Measurements from ENCODE around the gene MTRF1.

MTRF1 gene

DNA sequence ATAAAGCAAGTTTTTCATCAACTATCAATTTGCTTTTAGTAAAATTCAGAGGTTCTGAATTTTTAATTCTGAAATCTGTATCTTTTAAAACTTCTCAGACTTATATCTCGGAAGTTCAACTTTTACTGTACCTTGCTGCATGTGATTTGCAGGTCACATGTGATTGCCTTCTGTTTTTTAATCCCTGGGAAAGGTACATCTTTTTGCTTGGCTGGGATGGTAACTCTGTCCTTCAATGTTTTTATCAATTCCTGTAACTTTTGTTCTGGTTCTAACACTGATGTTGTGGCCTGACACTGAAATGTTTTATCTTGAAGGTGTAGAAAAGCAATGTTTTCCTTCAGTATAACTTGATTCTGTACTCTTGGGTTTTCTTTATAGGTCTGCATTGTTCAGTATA is 31.5 kb upstream of the MTRF1 start:
- no peak overlapping the region for H2AFZ ChIP-seq (ENCODE audit: low read length)
- H3K9ac ChIP-seq (ENCODE audit: low read depth, low read length, poor library complexity, severe bottlenecking), result no peak overlapping the region
- H4K20me1 ChIP-seq (ENCODE audit: insufficient read depth, low read length, poor library complexity, severe bottlenecking), result no peaks in the 10 kb centered on the region
- H3F3A ChIP-seq (ENCODE audit: low read depth), result no peaks in the 10 kb centered on the region
- TF ChIP-seq, protein P1, sequence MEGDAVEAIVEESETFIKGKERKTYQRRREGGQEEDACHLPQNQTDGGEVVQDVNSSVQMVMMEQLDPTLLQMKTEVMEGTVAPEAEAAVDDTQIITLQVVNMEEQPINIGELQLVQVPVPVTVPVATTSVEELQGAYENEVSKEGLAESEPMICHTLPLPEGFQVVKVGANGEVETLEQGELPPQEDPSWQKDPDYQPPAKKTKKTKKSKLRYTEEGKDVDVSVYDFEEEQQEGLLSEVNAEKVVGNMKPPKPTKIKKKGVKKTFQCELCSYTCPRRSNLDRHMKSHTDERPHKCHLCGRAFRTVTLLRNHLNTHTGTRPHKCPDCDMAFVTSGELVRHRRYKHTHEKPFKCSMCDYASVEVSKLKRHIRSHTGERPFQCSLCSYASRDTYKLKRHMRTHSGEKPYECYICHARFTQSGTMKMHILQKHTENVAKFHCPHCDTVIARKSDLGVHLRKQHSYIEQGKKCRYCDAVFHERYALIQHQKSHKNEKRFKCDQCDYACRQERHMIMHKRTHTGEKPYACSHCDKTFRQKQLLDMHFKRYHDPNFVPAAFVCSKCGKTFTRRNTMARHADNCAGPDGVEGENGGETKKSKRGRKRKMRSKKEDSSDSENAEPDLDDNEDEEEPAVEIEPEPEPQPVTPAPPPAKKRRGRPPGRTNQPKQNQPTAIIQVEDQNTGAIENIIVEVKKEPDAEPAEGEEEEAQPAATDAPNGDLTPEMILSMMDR (conservative IDR thresholded peaks at IDR 0.05; ENCODE audit: low read length), result no peak
- no peak for TF ChIP-seq EZH2phosphoT487 (IDR thresholded peaks at IDR 0.05; ENCODE audit: borderline replicate concordance)
- no peaks in the 10 kb centered on the region for H3K27me3 ChIP-seq (ENCODE audit: insufficient read depth, low read length, poor library complexity, severe bottlenecking)
- no peaks in the 10 kb centered on the region for H3K36me3 ChIP-seq (ENCODE audit: insufficient read depth, low read length)
- no peaks in the 10 kb centered on the region for H3K9me2 ChIP-seq (replicated peaks; ENCODE audit: low read depth, low read length)
- H3K4me2 ChIP-seq (ENCODE audit: low read depth, low read length, poor library complexity, severe bottlenecking), result no peak overlapping the region
- H3K4me1 ChIP-seq (ENCODE audit: insufficient read depth, low read length, poor library complexity, severe bottlenecking), result no peaks in the 10 kb centered on the region
- no peaks in the 10 kb centered on the region for H3K79me2 ChIP-seq (ENCODE audit: insufficient read depth, low read length)
- H3K9me3 ChIP-seq (ENCODE audit: insufficient read depth, low read depth, low read length), result no peaks in the 10 kb centered on the region
- H3K4me3 ChIP-seq (ENCODE audit: low read length, poor library complexity, severe bottlenecking), result no peak overlapping the region

DNA sequence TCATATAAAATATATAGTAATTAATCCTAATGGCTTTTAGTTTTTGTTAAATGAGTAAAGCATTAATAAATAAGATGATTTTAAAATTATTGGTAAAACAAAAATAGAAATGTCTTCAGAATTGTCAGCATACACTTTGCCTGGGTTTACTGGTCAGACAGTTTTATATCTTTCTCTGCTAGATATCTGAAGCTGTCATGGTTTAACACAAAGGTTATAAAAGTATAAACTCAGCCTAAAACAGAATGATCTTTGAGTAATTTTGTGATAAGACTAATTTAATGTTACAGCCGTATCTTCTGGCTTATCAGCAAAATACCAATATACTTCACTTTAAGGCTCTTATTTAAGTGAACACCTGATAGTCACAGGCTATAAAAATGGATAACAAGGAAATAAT is 29.9 kb upstream of the MTRF1 start:
- H3K9me2 ChIP-seq (replicated peaks; ENCODE audit: low read depth, low read length), result no peaks in the 10 kb centered on the region
- H3F3A ChIP-seq (ENCODE audit: low read depth), result no peaks in the 10 kb centered on the region
- no peak overlapping the region for H3K9ac ChIP-seq (ENCODE audit: low read depth, low read length, poor library complexity, severe bottlenecking)
- no peaks in the 10 kb centered on the region for H3K36me3 ChIP-seq (ENCODE audit: insufficient read depth, low read length)
- no peak for TF ChIP-seq EZH2phosphoT487 (IDR thresholded peaks at IDR 0.05; ENCODE audit: borderline replicate concordance)
- TF ChIP-seq, protein P1 (conservative IDR thresholded peaks at IDR 0.05; ENCODE audit: low read length), result no peak
- H2AFZ ChIP-seq (ENCODE audit: low read length), result no peak overlapping the region
- H3K79me2 ChIP-seq (ENCODE audit: insufficient read depth, low read length), result no peaks in the 10 kb centered on the region
- H3K4me1 ChIP-seq (ENCODE audit: insufficient read depth, low read length, poor library complexity, severe bottlenecking), result no peaks in the 10 kb centered on the region
- no peaks in the 10 kb centered on the region for H4K20me1 ChIP-seq (ENCODE audit: insufficient read depth, low read length, poor library complexity, severe bottlenecking)
- H3K4me3 ChIP-seq (ENCODE audit: low read length, poor library complexity, severe bottlenecking), result no peak overlapping the region
- H3K4me2 ChIP-seq (ENCODE audit: low read depth, low read length, poor library complexity, severe bottlenecking), result no peak overlapping the region
- H3K27me3 ChIP-seq (ENCODE audit: insufficient read depth, low read length, poor library complexity, severe bottlenecking), result no peaks in the 10 kb centered on the region
- no peaks in the 10 kb centered on the region for H3K9me3 ChIP-seq (ENCODE audit: insufficient read depth, low read depth, low read length)

DNA sequence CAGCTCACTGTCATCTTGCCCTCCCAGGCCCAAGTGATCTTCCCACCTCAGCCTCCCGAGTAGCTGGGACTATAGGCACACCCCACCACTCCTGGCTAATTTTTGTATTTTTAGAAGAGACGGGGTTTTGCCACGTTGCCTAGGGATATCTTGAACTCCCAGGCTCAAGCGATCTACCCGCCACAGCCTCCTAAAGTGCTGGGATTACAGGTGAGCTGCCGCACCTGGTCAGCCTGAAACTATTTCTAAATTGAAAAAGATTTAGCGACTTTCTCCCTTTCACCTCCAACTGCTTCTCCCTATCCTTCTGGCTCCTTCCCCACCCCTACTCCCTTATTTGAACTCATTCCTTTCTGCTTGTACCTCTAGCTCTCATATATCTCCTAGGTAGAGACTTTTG is 27.9 kb upstream of the MTRF1 start:
- H2AFZ ChIP-seq (ENCODE audit: low read length), result no peak overlapping the region
- H3F3A ChIP-seq (ENCODE audit: low read depth), result no peaks in the 10 kb centered on the region
- no peaks in the 10 kb centered on the region for H4K20me1 ChIP-seq (ENCODE audit: insufficient read depth, low read length, poor library complexity, severe bottlenecking)
- no peaks in the 10 kb centered on the region for H3K79me2 ChIP-seq (ENCODE audit: insufficient read depth, low read length)
- H3K9me2 ChIP-seq (replicated peaks; ENCODE audit: low read depth, low read length), result no peaks in the 10 kb centered on the region
- H3K9ac ChIP-seq (ENCODE audit: low read depth, low read length, poor library complexity, severe bottlenecking), result no peak overlapping the region
- H3K36me3 ChIP-seq (ENCODE audit: insufficient read depth, low read length), result no peaks in the 10 kb centered on the region
- no peaks in the 10 kb centered on the region for H3K27me3 ChIP-seq (ENCODE audit: insufficient read depth, low read length, poor library complexity, severe bottlenecking)
- TF ChIP-seq, protein P1 (conservative IDR thresholded peaks at IDR 0.05; ENCODE audit: low read length), result no peak
- TF ChIP-seq EZH2phosphoT487 (IDR thresholded peaks at IDR 0.05; ENCODE audit: borderline replicate concordance), result no peak
- H3K9me3 ChIP-seq (ENCODE audit: insufficient read depth, low read depth, low read length), result no peaks in the 10 kb centered on the region
- no peaks in the 10 kb centered on the region for H3K4me1 ChIP-seq (ENCODE audit: insufficient read depth, low read length, poor library complexity, severe bottlenecking)
- no peak overlapping the region for H3K4me3 ChIP-seq (ENCODE audit: low read length, poor library complexity, severe bottlenecking)
- no peak overlapping the region for H3K4me2 ChIP-seq (ENCODE audit: low read depth, low read length, poor library complexity, severe bottlenecking)
